Trophoblast cell (in vitro differentiated cells and primary cell): ENCODE measurements around the gene COA5. TPM values are rescaled to one million over a fixed set of nuclear protein-coding genes. Genes with fewer than 3 reads are reported as not detected.

Experiments
- DNase-seq, 2 donors: peaks; one replicate each; pipeline ENCODE4 v3.0.0-alpha.2; 2016
- H2AFZ ChIP-seq: 2 replicates; pipeline ENCODE4 v1.6.1; 2013; ENCODE audit warnings: low read length, moderate library complexity, mild to moderate bottlenecking; ENCODE audit not compliant: insufficient read depth, poor library complexity
- H2AK5ac ChIP-seq: 2 replicates; pipeline ENCODE4 v1.6.1; 2013; ENCODE audit warnings: mild to moderate bottlenecking, low read length
- H2BK120ac ChIP-seq: 2 replicates; pipeline ENCODE4 v1.6.1; 2013; ENCODE audit warnings: low read length, mild to moderate bottlenecking, moderate library complexity; ENCODE audit not compliant: insufficient read depth, poor library complexity
- H2BK12ac ChIP-seq: 2 replicates; pipeline ENCODE4 v1.6.1; 2013; ENCODE audit warnings: mild to moderate bottlenecking, low read length, moderate library complexity
- H2BK5ac ChIP-seq: 2 replicates; pipeline ENCODE4 v1.6.1; 2013; ENCODE audit warnings: low read length, low read depth, moderate library complexity, mild to moderate bottlenecking; ENCODE audit not compliant: poor library complexity
- H3K14ac ChIP-seq: 2 replicates; pipeline ENCODE4 v1.6.1; 2013; ENCODE audit warnings: mild to moderate bottlenecking, low read length
- H3K18ac ChIP-seq: 2 replicates; pipeline ENCODE4 v1.6.1; 2013; ENCODE audit warnings: mild to moderate bottlenecking, low read length
- H3K23ac ChIP-seq: 2 replicates; pipeline ENCODE4 v1.6.1; 2013; ENCODE audit warnings: low read length
- H3K27ac ChIP-seq: 2 replicates; pipeline ENCODE4 v1.5.1; 2013; ENCODE audit warnings: low read depth, mild to moderate bottlenecking, inconsistent platforms, low read length, moderate library complexity
- H3K27me3 ChIP-seq: 2 replicates; pipeline ENCODE4 v1.6.1; 2013; ENCODE audit warnings: inconsistent platforms, mild to moderate bottlenecking, low read length, moderate library complexity; ENCODE audit not compliant: insufficient read depth
- H3K36me3 ChIP-seq, 2 experiments: 1 replicate in 1 of 2; 2 replicates in 1 of 2; pipeline ENCODE4 v1.6.1; 2013; ENCODE audit warnings: low read length in 2 of 2, mild to moderate bottlenecking in 2 of 2, moderate library complexity in 1 of 2; ENCODE audit not compliant: insufficient read depth in 2 of 2, control insufficient read depth in 1 of 2
- H3K4ac ChIP-seq: 2 replicates; pipeline ENCODE4 v1.6.1; 2013; ENCODE audit warnings: low read depth, mild to moderate bottlenecking, low read length, moderate library complexity
- H3K4me1 ChIP-seq, 2 experiments: 1 replicate in 1 of 2; 2 replicates in 1 of 2; pipeline ENCODE4 v1.6.1; 2013; ENCODE audit warnings: low read length in 2 of 2, mild to moderate bottlenecking in 2 of 2, moderate library complexity in 1 of 2; ENCODE audit not compliant: insufficient read depth in 2 of 2, control insufficient read depth in 1 of 2
- H3K4me2 ChIP-seq: 2 replicates; pipeline ENCODE4 v1.6.1; 2013; ENCODE audit warnings: inconsistent platforms, mild to moderate bottlenecking, low read length, moderate library complexity
- H3K4me3 ChIP-seq: 2 replicates; pipeline ENCODE4 v1.5.1; 2013; ENCODE audit warnings: mild to moderate bottlenecking, low read depth, low read length, inconsistent platforms
- H3K79me1 ChIP-seq: one replicate; pipeline ENCODE4 v1.6.1; 2013; ENCODE audit warnings: low read length
- H3K79me2 ChIP-seq: 2 replicates; pipeline ENCODE4 v1.6.1; 2013; ENCODE audit warnings: low read length, mild to moderate bottlenecking; ENCODE audit not compliant: control insufficient read depth, insufficient read depth, poor library complexity
- H3K9ac ChIP-seq: 2 replicates; pipeline ENCODE4 v1.6.1; 2013; ENCODE audit warnings: mild to moderate bottlenecking, low read length
- H3K9me3 ChIP-seq: 2 replicates; pipeline ENCODE4 v1.6.1; 2013; ENCODE audit warnings: low read depth, mild to moderate bottlenecking, control low read depth, inconsistent platforms, low read length; ENCODE audit not compliant: insufficient read depth
- H4K12ac ChIP-seq: 2 replicates; pipeline ENCODE4 v1.6.1; 2013; ENCODE audit warnings: low read depth, mild to moderate bottlenecking, low read length, moderate library complexity
- H4K8ac ChIP-seq: 2 replicates; pipeline ENCODE4 v1.6.1; 2013; ENCODE audit warnings: low read depth, mild to moderate bottlenecking, low read length, moderate library complexity
- H4K91ac ChIP-seq: one replicate; pipeline ENCODE4 v1.6.1; 2013; ENCODE audit warnings: low read depth, mild to moderate bottlenecking, low read length, moderate library complexity
- WGBS: extraction: QIAGEN DNeasy Blood & Tissue Kit; methylation state at CpG from one replicate; pipeline ENCODE4 v1.1.7; 2013; ENCODE audit warnings: missing lambda C conversion rate; ENCODE audit not compliant: insufficient read length, insufficient coverage; ENCODE audit errors: extremely low coverage; 5-methylcytosine and 5-hydroxymethylcytosine counted together
- polyA plus RNA-seq: library from polyadenylated mRNA; stranded (reverse); fragments of 200-250 nt; gene quantifications from 2 replicates; pipeline ENCODE4 v1.2.3, GENCODE V29; 2013

Gene COA5
- 32.9 and 35.0 TPM in 2 replicates for polyA plus RNA-seq

- Histone ChIP-seq H3K9me3 (no peaks in the 10 kb centered on the region), H2BK120ac (peak within 1 kb of the TSS; percentile 62), H3K18ac (peak within 1 kb of the TSS; percentile 79), H4K12ac (peak within 1 kb of the TSS; percentile 89), H3K4ac (peak within 1 kb of the TSS; percentile 99), H3K27me3 (no peaks in the 10 kb centered on the region), H3K36me3 (peaks cover 10 to 15% of the 10 kb centered on the region in 2 experiments), H2BK12ac (no peak within 1 kb of the TSS), H3K14ac (peak within 1 kb of the TSS; percentile 94), H3K79me1 (peaks cover 13% of the 10 kb centered on the region), H3K27ac (peak within 1 kb of the TSS; percentile 90), H4K8ac (peak within 1 kb of the TSS; percentile 100), H3K9ac (peak within 1 kb of the TSS; percentile 99), H3K4me3 (peak within 1 kb of the TSS; percentile 95), H2BK5ac (peak within 1 kb of the TSS; percentile 95), H3K23ac (no peak within 1 kb of the TSS), H3K4me1 (peaks cover 7 to 9% of the 10 kb centered on the region in 2 experiments), H3K4me2 (peak within 1 kb of the TSS; percentile 84), H2AFZ (peak within 1 kb of the TSS; percentile 84), H2AK5ac (peak within 1 kb of the TSS; percentile 72), H3K79me2 (peaks cover 15% of the 10 kb centered on the region), H4K91ac (peak within 1 kb of the TSS; percentile 92)
- peak; percentile 86 to 91 for DNase-seq
- WGBS, result no CpG with 5 or more reads among the region's 93 CpGs
Measured at GRCh38 chr2:98608116-98608961, at the start of gene COA5, which contains the start of gene UNC50. Gene COA5, minus strand, starts transcription at chr2:98608512. Its CDS starts 107 bp downstream, at chr2:98608405. Gene UNC50, plus strand, starts transcription at chr2:98608589. Its CDS starts 1,171 bp downstream, at chr2:98609760.

GRCh38 chr2:98656800-98657199 is 48.5 kb upstream of the COA5 start:
- Histone ChIP-seq H3K4me1 (no peaks in the 10 kb centered on the region), H3K79me1 (no peaks in the 10 kb centered on the region), H3K14ac (no peak overlapping the region), H3K4me3 (no peak overlapping the region), H3K9ac (no peak overlapping the region), H3K23ac (no peak overlapping the region), H3K27ac (no peak overlapping the region), H2BK12ac (no peak overlapping the region), H3K9me3 (no peaks in the 10 kb centered on the region), H2BK120ac (no peak overlapping the region), H3K18ac (no peak overlapping the region), H3K79me2 (no peaks in the 10 kb centered on the region), H4K91ac (no peak overlapping the region), H4K8ac (no peak overlapping the region), H2BK5ac (no peak overlapping the region), H3K4ac (no peak overlapping the region), H3K27me3 (no peaks in the 10 kb centered on the region), H3K36me3 (no peaks in the 10 kb centered on the region), H3K4me2 (no peak overlapping the region), H2AK5ac (no peak overlapping the region), H2AFZ (no peak overlapping the region), H4K12ac (no peak overlapping the region)
- no peak for DNase-seq
- no CpG with 5 or more reads among the region's 4 CpGs for WGBS

DNA sequence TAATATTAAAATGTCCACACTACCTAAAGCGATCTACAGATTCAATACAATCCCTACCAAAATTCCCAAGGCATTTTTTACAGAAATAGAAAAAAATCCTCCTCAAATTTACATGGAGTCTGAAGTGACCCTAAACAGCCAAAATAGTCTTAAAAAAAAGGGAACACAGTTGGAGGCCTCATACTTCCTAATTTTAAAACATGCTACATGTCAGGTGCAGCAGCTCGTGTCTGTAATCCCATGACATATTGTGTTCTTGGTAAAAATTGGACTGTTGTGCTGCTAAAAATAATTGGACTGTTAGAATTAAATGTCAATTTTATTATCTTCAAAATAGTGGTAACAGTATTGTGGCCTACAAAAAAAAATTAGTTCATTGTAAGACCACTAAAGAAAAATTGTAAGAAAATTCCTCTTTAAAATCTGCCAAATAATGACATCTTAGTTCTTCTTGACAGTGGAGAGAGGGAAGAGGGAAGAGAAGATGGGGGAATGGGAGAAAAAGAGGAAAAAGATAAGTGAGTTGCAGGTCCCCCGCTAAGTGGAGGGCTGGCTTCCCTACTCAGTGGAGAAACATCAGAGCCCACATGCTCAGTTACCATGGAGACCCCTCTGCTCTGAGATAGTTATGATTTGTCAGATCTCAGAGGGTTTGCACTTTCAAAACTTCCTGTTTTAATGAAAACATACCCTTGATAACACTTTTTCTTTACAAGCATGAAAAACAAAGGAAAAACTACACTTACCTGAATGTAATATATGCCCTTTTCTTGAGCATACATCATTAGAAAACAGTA is 46.6 kb upstream of the COA5 start:
- Histone ChIP-seq H3K23ac (no peak overlapping the region), H3K4me2 (no peak overlapping the region), H3K79me1 (no peaks in the 10 kb centered on the region), H3K36me3 (no peaks in the 10 kb centered on the region), H2AK5ac (no peak overlapping the region), H3K9ac (no peak overlapping the region), H2BK120ac (no peak overlapping the region), H4K91ac (no peak overlapping the region), H2BK12ac (no peak overlapping the region), H3K79me2 (no peaks in the 10 kb centered on the region), H3K18ac (no peak overlapping the region), H3K27ac (no peak overlapping the region), H3K14ac (no peak overlapping the region), H4K8ac (no peak overlapping the region), H3K4ac (no peak overlapping the region), H3K9me3 (no peaks in the 10 kb centered on the region), H2BK5ac (no peak overlapping the region), H3K4me3 (no peak overlapping the region), H3K27me3 (no peaks in the 10 kb centered on the region), H3K4me1 (no peaks in the 10 kb centered on the region), H4K12ac (no peak overlapping the region), H2AFZ (no peak overlapping the region)
- no CpG with 5 or more reads among the region's 3 CpGs for WGBS
- no peak for DNase-seq

- no peaks in the 10 kb centered on the region for H3K79me2 ChIP-seq
- H4K12ac ChIP-seq, result no peak overlapping the region
- no peak overlapping the region for H3K18ac ChIP-seq
- H4K91ac ChIP-seq, result no peak overlapping the region
- peaks cover 3% of the 10 kb centered on the region for H3K79me1 ChIP-seq
- no peak overlapping the region for H3K23ac ChIP-seq
- H3K9ac ChIP-seq, result no peak overlapping the region
- no peaks in the 10 kb centered on the region for H3K27me3 ChIP-seq
- H2AK5ac ChIP-seq, result no peak overlapping the region
- no peaks in the 10 kb centered on the region for H3K9me3 ChIP-seq
- no peak overlapping the region for H3K4me2 ChIP-seq
- H2BK12ac ChIP-seq, result no peak overlapping the region
- DNase-seq, result no peak
- no peak overlapping the region for H3K4me3 ChIP-seq
- no peaks in the 10 kb centered on the region for H3K36me3 ChIP-seq
- H3K4ac ChIP-seq, result no peak overlapping the region
- no peak overlapping the region for H2AFZ ChIP-seq
- H2BK120ac ChIP-seq, result no peak overlapping the region
- H3K27ac ChIP-seq, result no peak overlapping the region
- no peak overlapping the region for H3K14ac ChIP-seq
- no CpG with 5 or more reads among the region's 1 CpG for WGBS
- H4K8ac ChIP-seq, result no peak overlapping the region
- H3K4me1 ChIP-seq, result peaks cover 0 to 3% of the 10 kb centered on the region in 2 experiments
- no peak overlapping the region for H2BK5ac ChIP-seq
Measured at GRCh38 chr2:98650998-98651397, 42.7 kb upstream of the COA5 start.
